ENCODE data around the gene DCAF17. TPM values are rescaled to one million over a fixed set of nuclear protein-coding genes. Genes with fewer than 3 reads are reported as not detected.
A peak's percentile ranks its signal among the peaks of the same experiment; 100 is the strongest.

The DCAF17 gene
- total RNA-seq, 1 donor from 2014 or later = 16.2 TPM

- DNase-seq (ENCODE audit: low spot score) = no peak
- peak within 1 kb of the TSS; percentile 31 for H3K27ac Mint-ChIP-seq (ENCODE audit: unreplicated experiment)
- H3K4me3 Mint-ChIP-seq (ENCODE audit: unreplicated experiment) = peak within 1 kb of the TSS; percentile 94
- no peaks in the 10 kb centered on the region for H3K27me3 Mint-ChIP-seq (ENCODE audit: unreplicated experiment)
- H3K4me1 Mint-ChIP-seq (ENCODE audit: unreplicated experiment) = peaks cover 3% of the 10 kb centered on the region
- no peaks in the 10 kb centered on the region for H3K9me3 Mint-ChIP-seq (ENCODE audit: unreplicated experiment)
- no peak for TF ChIP-seq CTCF (IDR thresholded peaks at IDR 0.05; ENCODE audit: unreplicated experiment)
- H3K36me3 Mint-ChIP-seq (ENCODE audit: low read depth, unreplicated experiment) = peaks cover 3% of the 10 kb centered on the region
These were observed 88.2 kb downstream of the DCAF17 start, which contains the start of gene CYBRD1 for GRCh38 chr2:171522052-171522787. TSS of gene CYBRD1 (plus strand) at chr2:171522474. CDS start at chr2:171522546, 72 bp downstream.

GRCh38 chr2:171522788-171523087, 88.7 kb downstream of the DCAF17 start:
- peaks cover 3% of the 10 kb centered on the region for H3K4me1 Mint-ChIP-seq (ENCODE audit: unreplicated experiment)
- H3K27ac Mint-ChIP-seq (ENCODE audit: unreplicated experiment) = no peak overlapping the region
- no peaks in the 10 kb centered on the region for H3K9me3 Mint-ChIP-seq (ENCODE audit: unreplicated experiment)
- no peaks in the 10 kb centered on the region for H3K27me3 Mint-ChIP-seq (ENCODE audit: unreplicated experiment)
- DNase-seq (ENCODE audit: low spot score) = peak; percentile 50
- TF ChIP-seq CTCF (IDR thresholded peaks at IDR 0.05; ENCODE audit: unreplicated experiment) = no peak
- H3K4me3 Mint-ChIP-seq (ENCODE audit: unreplicated experiment) = peak overlapping the region; percentile 94
- peaks cover under 1% of the 10 kb centered on the region for H3K36me3 Mint-ChIP-seq (ENCODE audit: low read depth, unreplicated experiment)

- DNase-seq (ENCODE audit: low spot score) = peak; percentile 68
- H3K9me3 Mint-ChIP-seq (ENCODE audit: unreplicated experiment) = no peaks in the 10 kb centered on the region
- H3K4me3 Mint-ChIP-seq (ENCODE audit: unreplicated experiment) = peak overlapping the region; percentile 94
- H3K36me3 Mint-ChIP-seq (ENCODE audit: low read depth, unreplicated experiment) = no peaks in the 10 kb centered on the region
- no peak overlapping the region for H3K27ac Mint-ChIP-seq (ENCODE audit: unreplicated experiment)
- H3K27me3 Mint-ChIP-seq (ENCODE audit: unreplicated experiment) = no peaks in the 10 kb centered on the region
- H3K4me1 Mint-ChIP-seq (ENCODE audit: unreplicated experiment) = peaks cover 3% of the 10 kb centered on the region
- no peak for TF ChIP-seq CTCF (IDR thresholded peaks at IDR 0.05; ENCODE audit: unreplicated experiment)
These were observed 89.3 kb downstream of the DCAF17 start for GRCh38 chr2:171523088-171524017.

GRCh38 chr2:171524018-171524401, 90.0 kb downstream of the DCAF17 start:
- Mint-ChIP-seq H3K4me3 (ENCODE audit: unreplicated experiment) (peak overlapping the region; percentile 86), H3K27ac (ENCODE audit: unreplicated experiment) (peak overlapping the region; percentile 61), H3K36me3 (ENCODE audit: low read depth, unreplicated experiment) (no peaks in the 10 kb centered on the region), H3K4me1 (ENCODE audit: unreplicated experiment) (peaks cover 3% of the 10 kb centered on the region), H3K9me3 (ENCODE audit: unreplicated experiment) (no peaks in the 10 kb centered on the region), H3K27me3 (ENCODE audit: unreplicated experiment) (no peaks in the 10 kb centered on the region)
- no peak for TF ChIP-seq CTCF (IDR thresholded peaks at IDR 0.05; ENCODE audit: unreplicated experiment)
- DNase-seq (ENCODE audit: low spot score) = no peak

All from endothelial cell (in vitro differentiated cells).